Spleen (tissue), 11 donors: ENCODE results near the gene SYPL2. TPM values are rescaled to one million over a fixed set of nuclear protein-coding genes. Genes with fewer than 3 reads are reported as not detected.

Source experiments
- DNase-seq: peaks from one replicate; pipeline ENCODE4 v3.0.0-alpha.2; 2020
- H3K27ac ChIP-seq, 8 donors: fragments of 200-600 bp; sonication (generic) in 7 of 8; 1 replicate in 4 of 8; 2 replicates in 4 of 8; pipeline versions ENCODE4 v1.5.0 to v1.8.0; 2016 to 2021; ENCODE audit warnings: inconsistent platforms in 4 of 8, mild to moderate bottlenecking in 4 of 8, moderate library complexity in 1 of 8
- H3K27me3 ChIP-seq, 7 donors: fragments of 200-600 bp; sonication (generic) in 6 of 7; replicated peaks in 1 of 7; 1 replicate in 4 of 7; 2 replicates in 3 of 7; pipeline versions ENCODE4 v1.5.0 to v1.8.0; 2016 to 2021; ENCODE audit warnings: inconsistent platforms in 3 of 7, mild to moderate bottlenecking in 1 of 7
- H3K36me3 ChIP-seq, 6 donors: fragments of 200-600 bp; sonication (generic) in 5 of 6; 1 replicate in 4 of 6; 2 replicates in 2 of 6; pipeline versions ENCODE4 v1.5.0 to v1.8.0; 2016 to 2021; ENCODE audit warnings: inconsistent platforms in 2 of 6
- H3K4me1 ChIP-seq, 6 donors: fragments of 200-600 bp; sonication (generic) in 5 of 6; 1 replicate in 3 of 6; 2 replicates in 3 of 6; pipeline versions ENCODE4 v1.5.0 to v1.8.0; 2016 to 2021; ENCODE audit warnings: inconsistent platforms in 3 of 6
- H3K4me3 ChIP-seq, 8 donors: fragments of 200-600 bp; sonication (generic) in 7 of 8; 1 replicate in 4 of 8; 2 replicates in 4 of 8; pipeline versions ENCODE4 v1.5.0 to v1.8.0; 2016 to 2021; ENCODE audit warnings: inconsistent platforms in 4 of 8, mild to moderate bottlenecking in 4 of 8, moderate library complexity in 2 of 8
- H3K9me3 ChIP-seq, 8 donors: fragments of 200-600 bp; sonication (generic) in 7 of 8; 1 replicate in 4 of 8; 2 replicates in 4 of 8; pipeline versions ENCODE4 v1.5.0 to v1.8.0; 2016 to 2021; ENCODE audit warnings: inconsistent platforms in 4 of 8
- POLR2A ChIP-seq, 3 donors: fragments of 450-650 bp; IDR thresholded peaks; one replicate each; pipeline ENCODE4 v1.5.1; 2017; ENCODE audit warnings: antibody characterized with exemption in 3 of 3, mild to moderate bottlenecking in 1 of 3
- POLR2AphosphoS5 ChIP-seq, 3 donors: sonication (generic); formaldehyde crosslinking; IDR thresholded peaks; one replicate each; pipeline ENCODE4 v1.5.1; 2017; ENCODE audit warnings: antibody characterized with exemption in 3 of 3
- WGBS, 5 donors: extraction: QIAGEN DNeasy Blood & Tissue Kit in 3 of 5; methylation state at CpG; one replicate each; pipeline versions ENCODE4 v1.1.5 to v1.1.7; 2013 to 2018; 5-methylcytosine and 5-hydroxymethylcytosine counted together
- intact Hi-C: fragments of 100-400 bp; cut with DNase I; formaldehyde crosslinking; loops from one replicate; pipeline ENCODE4 v1.15.0; 2023; ENCODE audit warnings: low total_unique reads
- polyA plus RNA-seq, 3 donors: library from polyadenylated mRNA; stranded (reverse); fragments of 200-250 nt; gene quantifications; one replicate each; pipeline ENCODE4 v1.2.1, GENCODE V29; 2013
- total RNA-seq, 7 donors: library from RNA; depleted of rRNA in 3 of 7; stranded (reverse); fragments of >200 nt in 3 of 7; fragmentation: NEBNext Ultra II Directional in 4 of 7; extraction: Animal tissue kit (Norgen Biotek cat#: 25700) in 4 of 7; gene quantifications; one replicate each; pipeline versions ENCODE4 v1.1.0 to v1.2.1, GENCODE V29; 2016 to 2021
- TF ChIP-seq, protein P1 (sequence below), 11 experiments: fragments of 200-600 bp in 7 of 11; fragments of 450-650 bp in 4 of 11; sonication (generic) in 4 of 11; IDR thresholded peaks in 8 of 11; conservative IDR thresholded peaks in 3 of 11; 1 replicate in 7 of 11; 2 replicates in 4 of 11; pipeline versions ENCODE4 v1.4.0 to v1.8.0; 2016 to 2021; ENCODE audit warnings: antibody characterized with exemption in 11 of 11, inconsistent platforms in 4 of 11, mild to moderate bottlenecking in 1 of 11
- donor health status: healthy with polysubstance abuse.
- donor health status: DM: no; HTN: no; CAD: no; lungs with moderate emphysema.
- donor health status: DM: no; HTN: no; CAD: no.
- donor health status: Bipolar disorder and iron deficiency.
- donor health status: healthy.
- donor health status: DM: no; HTN: no; CAD: no.
- donor health status: DM: yes; HTN: yes; CAD: no.

Gene SYPL2
- total and polyA plus RNA-seq, 10 donors: 0.26 to 2.5 (median 0.97) TPM

- peak overlapping the region in 1 of 8 donors; percentile 81 for H3K27ac ChIP-seq
Observed at GRCh38 chr1:109530457-109531087, 64.2 kb downstream of the SYPL2 start.

DNA sequence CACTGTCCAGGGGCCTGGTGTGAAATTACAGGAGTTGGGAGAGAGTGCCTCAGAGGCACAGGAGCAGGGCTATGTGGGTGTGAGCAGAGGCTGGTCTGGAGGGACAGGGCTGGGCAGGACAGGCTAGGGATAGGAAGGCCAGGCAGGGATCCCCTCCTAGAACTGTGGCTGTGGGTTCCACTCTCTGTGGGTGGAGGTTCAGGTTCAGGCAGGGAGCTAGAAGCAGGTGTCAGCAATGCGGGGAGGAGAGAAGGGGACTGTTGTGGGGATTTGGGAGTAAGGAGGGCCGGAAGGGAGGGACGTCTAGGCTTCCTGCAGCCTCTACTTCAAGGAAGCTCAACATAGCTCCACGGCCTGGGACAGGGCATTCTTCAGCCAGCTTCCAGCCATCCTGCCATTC, 65.0 kb downstream of the SYPL2 start:
- 71 to 93% (median 85%) methylated on average over 4 of the region's 4 CpGs for WGBS, 5 donors

More at GRCh38 chr1:109530457-109531087, 64.2 kb downstream of the SYPL2 start:
- no peak overlapping the region for H3K4me3 ChIP-seq
- WGBS, 5 donors: 80 to 87% (median 85%) methylated on average over 8 to 13 of the region's 13 CpGs
- TF ChIP-seq, protein P1, sequence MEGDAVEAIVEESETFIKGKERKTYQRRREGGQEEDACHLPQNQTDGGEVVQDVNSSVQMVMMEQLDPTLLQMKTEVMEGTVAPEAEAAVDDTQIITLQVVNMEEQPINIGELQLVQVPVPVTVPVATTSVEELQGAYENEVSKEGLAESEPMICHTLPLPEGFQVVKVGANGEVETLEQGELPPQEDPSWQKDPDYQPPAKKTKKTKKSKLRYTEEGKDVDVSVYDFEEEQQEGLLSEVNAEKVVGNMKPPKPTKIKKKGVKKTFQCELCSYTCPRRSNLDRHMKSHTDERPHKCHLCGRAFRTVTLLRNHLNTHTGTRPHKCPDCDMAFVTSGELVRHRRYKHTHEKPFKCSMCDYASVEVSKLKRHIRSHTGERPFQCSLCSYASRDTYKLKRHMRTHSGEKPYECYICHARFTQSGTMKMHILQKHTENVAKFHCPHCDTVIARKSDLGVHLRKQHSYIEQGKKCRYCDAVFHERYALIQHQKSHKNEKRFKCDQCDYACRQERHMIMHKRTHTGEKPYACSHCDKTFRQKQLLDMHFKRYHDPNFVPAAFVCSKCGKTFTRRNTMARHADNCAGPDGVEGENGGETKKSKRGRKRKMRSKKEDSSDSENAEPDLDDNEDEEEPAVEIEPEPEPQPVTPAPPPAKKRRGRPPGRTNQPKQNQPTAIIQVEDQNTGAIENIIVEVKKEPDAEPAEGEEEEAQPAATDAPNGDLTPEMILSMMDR (IDR thresholded peaks at IDR 0.05 in 8 of 11, conservative IDR thresholded peaks at IDR 0.05 in 3 of 11): no peak
- TF ChIP-seq POLR2A (IDR thresholded peaks at IDR 0.05) (no peak), POLR2AphosphoS5 (IDR thresholded peaks at IDR 0.05) (no peak)
- H3K9me3 ChIP-seq: no peaks in the 10 kb centered on the region
- intact Hi-C loops: loop anchor here (10.0 kb wide), 1 partner anchor 106 kb away; the partner anchor contains the start of gene PSMA5
- no peaks in the 10 kb centered on the region for H3K27me3 ChIP-seq
- no peak for DNase-seq
- H3K4me1 ChIP-seq: peaks cover 5 to 41% (median 24%) of the 10 kb centered on the region in 6 donors
- H3K36me3 ChIP-seq: no peaks in the 10 kb centered on the region

More for the DNA sequence above, 65.0 kb downstream of the SYPL2 start:
- TF ChIP-seq, protein P1 (IDR thresholded peaks at IDR 0.05 in 8 of 11, conservative IDR thresholded peaks at IDR 0.05 in 3 of 11): no peak
- no peak for TF ChIP-seq POLR2A (IDR thresholded peaks at IDR 0.05)
- TF ChIP-seq POLR2AphosphoS5 (IDR thresholded peaks at IDR 0.05): no peak
- Histone ChIP-seq H3K27ac (peak overlapping the region in 4 of 8 donors; percentile 71 to 81 (median 76)), H3K4me1 (peaks cover 5 to 41% (median 24%) of the 10 kb centered on the region in 6 donors), H3K9me3 (no peaks in the 10 kb centered on the region), H3K27me3 (no peaks in the 10 kb centered on the region), H3K36me3 (no peaks in the 10 kb centered on the region), H3K4me3 (no peak overlapping the region)
- no peak for DNase-seq
- intact Hi-C loops: loop anchor here (10.0 kb wide), 1 partner anchor 107 kb away; the partner anchor contains the start of gene PSMA5

Other genes starting within 250 kb of the SYPL2 start
- 1 to 10 TPM in 5 of 7 donors, under 1 TPM in 2; 0.79 to 2.9 (median 1.4) TPM for gene CELSR2, start 217.0 kb upstream of the SYPL2 start, total RNA-seq
- under 1 TPM; 0.20 to 0.54 (median 0.46) TPM for gene CELSR2, start 217.0 kb upstream of the SYPL2 start, polyA plus RNA-seq
- 1 to 10 TPM; 2.0 to 9.3 (median 3.1) TPM for gene PSRC1, start 183.4 kb upstream of the SYPL2 start, total RNA-seq
- gene PSRC1, start 183.4 kb upstream of the SYPL2 start, polyA plus RNA-seq: 1 to 10 TPM; 3.5 to 3.9 (median 3.5) TPM
- gene MYBPHL, start 159.5 kb upstream of the SYPL2 start, total RNA-seq: not detected
- not detected for gene MYBPHL, start 159.5 kb upstream of the SYPL2 start, polyA plus RNA-seq
- 10 to 100 TPM; 33.5 to 63.9 (median 43.6) TPM for gene SORT1, start 68.6 kb upstream of the SYPL2 start, total RNA-seq
- gene SORT1, start 68.6 kb upstream of the SYPL2 start, polyA plus RNA-seq: 1 to 10 TPM; 2.0 to 6.0 (median 3.5) TPM
- gene PSMA5, start 40.1 kb upstream of the SYPL2 start, total RNA-seq: 10 to 100 TPM; 29.9 to 87.0 (median 62.2) TPM
- gene PSMA5, start 40.1 kb upstream of the SYPL2 start, polyA plus RNA-seq: 10 to 100 TPM; 35.8 to 63.9 (median 61.2) TPM
- 10 to 100 TPM in 2 of 7 donors, 1 to 10 TPM in 5; 7.9 to 11.9 (median 8.7) TPM for gene ATXN7L2, start 17.4 kb downstream of the SYPL2 start, total RNA-seq
- 10 to 100 TPM in 2 of 3 donors, 1 to 10 TPM in 1; 7.1 to 16.8 (median 12.2) TPM for gene ATXN7L2, start 17.4 kb downstream of the SYPL2 start, polyA plus RNA-seq
- gene CYB561D1, start 27.5 kb downstream of the SYPL2 start, total RNA-seq: 10 to 100 TPM in 6 of 7 donors, 1 to 10 TPM in 1; 8.6 to 17.6 (median 13.7) TPM
- 1 to 10 TPM; 4.5 to 8.0 (median 6.0) TPM for gene CYB561D1, start 27.5 kb downstream of the SYPL2 start, polyA plus RNA-seq
- 1 to 10 TPM; 3.7 to 8.5 (median 6.0) TPM for gene AMIGO1, start 43.2 kb downstream of the SYPL2 start, total RNA-seq
- gene AMIGO1, start 43.2 kb downstream of the SYPL2 start, polyA plus RNA-seq: under 1 TPM; 0.57 to 0.99 (median 0.67) TPM
- not detected for gene GPR61, start 73.3 kb downstream of the SYPL2 start, total RNA-seq
- gene GPR61, start 73.3 kb downstream of the SYPL2 start, polyA plus RNA-seq: not detected
- gene GNAI3, start 82.1 kb downstream of the SYPL2 start, total RNA-seq: 10 to 100 TPM in 4 of 7 donors, 1 to 10 TPM in 3; 7.4 to 11.4 (median 10.4) TPM
- 1 to 10 TPM; 1.8 to 3.3 (median 2.7) TPM for gene GNAI3, start 82.1 kb downstream of the SYPL2 start, polyA plus RNA-seq
- under 1 TPM in 2 of 7 donors, not detected in 5; 0.59 to 0.92 TPM for gene GNAT2, start 153.1 kb downstream of the SYPL2 start, total RNA-seq
- gene GNAT2, start 153.1 kb downstream of the SYPL2 start, polyA plus RNA-seq: under 1 TPM in 1 of 3 donors, not detected in 2; 0.08 TPM
- gene AMPD2, start 153.3 kb downstream of the SYPL2 start, total RNA-seq: 100 to 1,000 TPM; 112 to 193 (median 170) TPM
- 10 to 100 TPM; 25.2 to 66.1 (median 60.3) TPM for gene AMPD2, start 153.3 kb downstream of the SYPL2 start, polyA plus RNA-seq
- gene GSTM4, start 189.6 kb downstream of the SYPL2 start, total RNA-seq: 10 to 100 TPM; 23.4 to 53.8 (median 33.8) TPM
- gene GSTM4, start 189.6 kb downstream of the SYPL2 start, polyA plus RNA-seq: 10 to 100 TPM; 14.8 to 37.8 (median 16.5) TPM
- gene GSTM2, start 201.5 kb downstream of the SYPL2 start, total RNA-seq: 100 to 1,000 TPM in 1 of 7 donors, 10 to 100 TPM in 6; 34.8 to 100 (median 52.2) TPM
- 10 to 100 TPM; 26.2 to 80.9 (median 67.9) TPM for gene GSTM2, start 201.5 kb downstream of the SYPL2 start, polyA plus RNA-seq
- 10 to 100 TPM in 4 of 7 donors, not detected in 3; 40.8 to 98.6 (median 65.9) TPM for gene GSTM1, start 221.3 kb downstream of the SYPL2 start, total RNA-seq
- 10 to 100 TPM in 2 of 3 donors, under 1 TPM in 1; 0.47 to 74.4 (median 41.6) TPM for gene GSTM1, start 221.3 kb downstream of the SYPL2 start, polyA plus RNA-seq
- gene GSTM5, start 245.7 kb downstream of the SYPL2 start, total RNA-seq: 10 to 100 TPM in 1 of 7 donors, 1 to 10 TPM in 6; 1.4 to 13.1 (median 3.7) TPM
- gene GSTM5, start 245.7 kb downstream of the SYPL2 start, polyA plus RNA-seq: 1 to 10 TPM; 2.8 to 4.2 (median 3.4) TPM